DMS53 treated with DMSO at 0.1 percent for 48 hours (cell line): Measurements from ENCODE around the gene FMNL2.

Source experiments
- DNase-seq: peaks from one replicate; lab custom pipeline; 2025; ENCODE audit not compliant: unreplicated experiment; lab: John Stamatoyannopoulos, UW

Gene FMNL2

DNA sequence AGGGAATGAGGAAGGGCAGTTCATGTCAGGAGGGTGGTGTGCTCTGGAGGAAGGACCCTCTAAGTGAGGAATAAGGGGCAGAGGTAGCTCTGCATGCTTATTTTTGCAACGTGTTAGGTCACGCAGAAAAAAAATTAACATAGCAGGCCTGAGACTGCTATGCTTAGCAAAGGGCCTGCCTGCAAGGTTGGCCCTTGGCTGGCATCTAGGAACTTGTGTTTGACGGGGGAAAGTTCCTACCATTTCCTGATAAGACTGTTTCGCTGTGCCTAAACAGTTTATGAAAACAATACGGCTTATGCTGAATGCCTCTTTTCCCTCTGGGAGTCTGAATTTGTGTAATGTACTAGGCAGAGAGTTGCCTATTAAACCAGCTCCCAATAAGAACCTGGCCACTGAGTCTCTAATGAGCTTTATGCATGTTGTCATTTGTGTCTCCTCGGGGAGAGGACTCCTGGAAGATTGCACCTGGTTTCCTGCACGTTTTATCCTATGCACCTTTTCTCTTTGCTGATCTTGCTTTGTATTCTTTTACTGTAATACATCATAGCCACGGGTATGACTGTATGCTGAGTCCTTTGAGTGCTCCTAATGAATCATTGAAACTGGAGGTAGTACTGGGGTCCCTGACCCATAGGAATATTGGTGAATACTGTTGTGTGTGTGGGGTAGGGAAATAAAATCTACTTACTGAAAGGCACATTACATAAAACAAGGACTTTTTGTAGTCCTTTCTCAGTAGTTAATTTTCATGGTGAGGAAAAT lies 213.3 kb downstream of the FMNL2 start:
- DNase-seq: no peak

DNA sequence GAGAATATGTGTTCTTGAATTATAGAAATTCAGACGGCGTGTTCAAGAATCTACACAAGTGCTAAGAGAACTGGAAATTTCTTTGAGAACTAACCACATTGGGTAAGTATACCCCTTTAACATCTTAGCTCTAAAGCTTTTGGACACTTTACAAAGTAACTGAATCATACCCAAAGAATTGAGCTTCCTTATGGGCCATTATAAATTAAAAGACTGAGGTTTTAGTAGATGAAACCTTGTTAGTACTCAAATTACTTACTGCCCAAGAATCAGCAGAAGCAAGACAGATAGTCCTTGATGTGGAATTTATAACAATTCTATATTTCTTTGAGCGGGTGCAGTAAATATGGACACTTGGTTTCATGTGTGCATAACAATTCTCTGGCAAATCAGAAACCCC lies 214.0 kb downstream of the FMNL2 start:
- DNase-seq: no peak

DNA sequence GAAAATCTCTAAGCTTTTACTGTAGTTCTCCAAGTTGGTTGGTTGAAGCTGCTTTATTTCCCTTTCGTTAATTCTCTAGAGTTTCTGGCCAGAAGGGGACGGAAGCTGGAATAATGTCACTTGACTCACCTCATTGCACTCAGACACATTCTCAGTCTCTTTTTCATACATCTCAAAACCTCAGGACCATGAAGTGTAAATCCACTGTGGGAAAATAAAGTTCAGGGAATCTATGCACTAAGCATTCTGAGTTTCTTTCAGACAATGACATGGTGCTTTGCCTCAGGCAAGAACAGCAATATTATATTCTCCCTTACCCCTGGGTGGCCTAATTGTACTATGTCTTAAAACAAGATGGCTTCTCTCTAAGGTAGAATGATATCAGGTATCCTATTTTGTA lies 214.4 kb downstream of the FMNL2 start:
- no peak for DNase-seq

DNA sequence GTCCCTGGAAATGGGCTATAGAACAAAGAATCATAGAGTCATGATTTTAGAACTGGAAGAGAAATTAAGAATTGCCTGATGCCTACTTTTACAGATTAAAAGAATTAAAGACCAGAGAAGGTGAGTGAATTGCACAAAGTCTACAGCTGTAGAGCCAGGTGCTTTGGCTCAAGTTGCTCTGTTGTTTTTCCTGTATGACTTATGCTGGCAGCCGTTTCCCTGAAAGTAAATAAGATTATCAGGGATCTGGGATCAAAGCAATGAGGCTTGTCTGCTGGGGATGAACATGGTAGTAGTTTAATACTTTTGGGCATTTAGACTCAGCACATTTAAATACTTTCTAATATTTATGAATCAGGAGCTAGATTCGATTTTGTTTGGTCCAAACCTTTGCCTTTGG lies 215.4 kb downstream of the FMNL2 start:
- DNase-seq: no peak

- no peak for DNase-seq
Measured at GRCh38 chr2:152552888-152553287, 217.9 kb downstream of the FMNL2 start.

DNA sequence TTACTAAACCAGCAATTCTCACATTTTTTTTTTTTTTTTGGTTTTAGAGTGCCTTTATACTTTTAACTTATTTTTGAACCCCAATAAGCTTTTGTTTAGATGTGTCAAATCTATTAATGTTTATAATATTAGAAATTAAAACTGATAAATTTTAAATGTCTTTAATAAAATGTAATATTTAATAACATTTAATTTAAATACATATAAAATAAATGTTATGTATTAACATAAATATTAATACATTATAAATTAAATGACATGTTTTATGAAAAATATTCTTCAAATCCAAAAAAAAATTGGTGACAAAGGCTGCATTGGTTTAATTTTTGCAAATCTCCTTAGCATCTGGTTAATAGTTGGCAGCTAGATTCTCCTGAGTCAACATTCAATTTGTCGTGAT lies 218.5 kb downstream of the FMNL2 start:
- no peak for DNase-seq

GRCh38 chr2:152555048-152555447 lies 220.1 kb downstream of the FMNL2 start:
- no peak for DNase-seq

DNA sequence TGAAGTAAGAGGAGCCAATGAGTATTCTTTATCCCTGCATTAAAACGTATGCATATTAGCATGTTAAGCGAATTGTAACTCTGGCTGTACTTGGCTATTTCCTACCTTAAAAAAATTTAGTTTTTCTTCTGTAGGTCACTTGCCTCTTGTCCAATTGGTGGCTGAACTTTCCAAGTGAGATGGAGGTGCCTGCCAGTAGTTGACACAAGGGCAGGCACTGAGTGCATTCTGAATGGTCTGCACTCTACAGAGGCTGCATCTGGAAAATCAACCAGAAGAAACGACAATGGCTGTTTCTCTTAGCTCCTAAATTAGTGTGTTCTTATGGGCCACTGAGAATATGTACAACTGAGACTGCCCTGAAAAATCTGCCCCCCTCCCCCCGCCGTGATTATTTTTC lies 221.5 kb downstream of the FMNL2 start:
- no peak for DNase-seq

- no peak for DNase-seq
Measured at GRCh38 chr2:152557273-152557888, 222.4 kb downstream of the FMNL2 start.

- no peak for DNase-seq
Measured at GRCh38 chr2:152558158-152558984, 223.4 kb downstream of the FMNL2 start.

- no peak for DNase-seq
Measured at GRCh38 chr2:152559008-152559407, 224.0 kb downstream of the FMNL2 start.

DNA sequence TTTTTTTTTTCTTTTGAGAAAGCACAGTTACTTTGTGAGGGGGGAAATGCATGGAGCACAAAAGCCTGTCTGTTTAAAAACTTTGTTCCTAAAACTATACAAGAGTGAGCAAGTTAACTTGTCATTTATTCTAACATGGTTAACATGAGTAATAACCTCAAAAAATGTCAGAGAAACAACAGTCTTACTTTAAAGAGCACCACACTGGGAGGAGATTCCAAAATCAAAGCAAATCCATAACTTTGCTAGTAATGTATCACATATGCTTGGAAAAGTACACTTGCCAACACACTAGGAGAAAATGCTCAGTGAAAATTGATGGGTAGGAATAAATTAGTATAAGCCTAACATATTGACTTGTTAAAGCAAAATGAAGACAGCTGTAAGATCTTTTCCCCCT lies 225.2 kb downstream of the FMNL2 start:
- DNase-seq: no peak

- DNase-seq: no peak
Measured at GRCh38 chr2:152560873-152561595, 226.1 kb downstream of the FMNL2 start.

DNA sequence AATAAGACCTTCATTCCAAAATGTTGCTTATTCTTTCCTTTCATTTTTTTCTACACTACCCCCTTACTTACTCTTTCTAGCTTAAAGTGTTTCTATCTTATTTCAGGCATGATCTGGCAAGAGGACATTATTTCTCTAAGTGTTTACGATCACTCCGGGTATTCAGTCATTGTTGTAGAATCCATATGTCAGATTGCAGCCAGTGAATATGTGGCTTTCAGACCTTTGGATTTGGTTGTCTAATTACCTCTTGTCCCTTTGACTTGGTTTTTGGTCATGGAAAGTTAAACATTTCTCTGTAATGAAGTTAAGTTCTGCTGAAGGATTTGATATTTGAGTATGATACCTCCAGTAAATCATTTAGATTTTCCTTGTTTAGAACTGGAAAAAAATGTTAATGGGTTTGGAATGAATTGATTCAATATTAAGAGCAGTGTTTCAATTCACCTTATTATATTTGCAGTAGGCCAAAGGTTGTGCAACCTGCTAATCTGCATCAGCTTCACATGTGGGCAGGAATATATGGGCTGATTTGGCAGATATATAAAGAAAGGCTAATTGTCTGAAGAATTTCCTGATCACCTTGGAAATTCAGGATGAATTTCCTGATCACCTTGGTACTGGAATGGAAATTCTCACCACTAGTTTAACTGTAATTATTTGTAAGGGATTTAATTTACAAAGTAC lies 227.4 kb downstream of the FMNL2 start:
- DNase-seq: no peak

DNA sequence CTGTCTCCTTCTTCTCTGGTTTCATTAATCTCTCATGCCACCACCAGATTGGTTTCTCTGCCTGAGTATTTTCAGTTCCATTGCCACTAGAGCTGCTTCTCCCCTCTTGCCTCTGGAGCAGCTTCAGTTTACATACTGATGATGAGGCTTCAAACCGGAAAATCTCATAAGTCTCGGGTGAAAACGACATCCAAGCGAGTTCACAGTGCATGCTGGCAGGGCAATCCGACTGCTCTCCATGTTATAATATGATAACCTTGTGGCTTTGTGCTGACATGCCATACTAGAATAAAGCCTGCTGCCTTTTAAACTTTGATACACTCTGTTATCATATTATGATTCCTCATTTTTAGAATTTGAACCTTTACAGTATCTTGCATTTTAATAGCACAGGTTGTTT lies 228.8 kb downstream of the FMNL2 start:
- no peak for DNase-seq

GRCh38 chr2:152564754-152565551 lies 230.0 kb downstream of the FMNL2 start:
- DNase-seq: no peak

DNA sequence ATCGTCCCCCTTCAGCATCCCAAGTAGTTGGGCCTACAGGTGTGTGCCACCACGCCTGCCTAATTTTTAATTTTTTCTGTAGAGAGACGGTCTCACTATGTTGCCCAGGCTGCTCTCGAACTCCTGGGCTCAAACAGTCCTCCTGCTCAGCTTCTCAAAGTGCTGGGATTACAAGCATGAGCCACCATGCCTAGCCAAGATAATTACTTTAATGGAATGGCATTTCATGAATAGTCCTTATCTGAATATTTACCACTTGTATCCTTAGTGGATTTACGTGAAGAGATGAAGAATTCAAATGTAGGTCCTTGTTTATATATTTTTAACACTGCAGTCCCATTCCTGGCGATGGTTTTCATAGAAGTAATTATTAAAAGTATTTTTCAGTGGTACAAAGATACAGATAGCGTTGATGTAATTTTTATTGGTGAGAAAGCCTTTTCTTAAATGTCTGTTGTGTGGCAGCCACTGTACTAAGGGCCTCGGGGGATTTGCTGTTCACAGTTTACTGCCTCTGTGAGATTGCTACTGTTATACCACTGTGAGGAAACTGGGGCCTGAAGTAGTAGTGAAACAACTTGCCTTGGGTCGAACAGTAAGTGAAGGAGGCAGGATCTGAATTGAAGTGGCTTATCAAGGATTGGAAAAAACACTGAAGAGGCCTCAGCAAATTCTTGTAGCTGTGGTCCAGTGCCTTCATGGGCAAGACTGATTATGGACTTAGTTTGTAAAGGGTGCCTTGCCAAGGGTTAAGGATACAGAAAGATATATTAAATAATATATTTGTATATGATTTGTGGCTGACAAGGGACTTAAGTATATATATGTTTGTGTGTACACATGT lies 231.1 kb downstream of the FMNL2 start:
- no peak for DNase-seq

- DNase-seq: no peak
Measured at GRCh38 chr2:152566728-152567069, 231.7 kb downstream of the FMNL2 start.

GRCh38 chr2:152568531-152568930 lies 233.6 kb downstream of the FMNL2 start:
- no peak for DNase-seq
